ENCODE results near the gene DFFA. TPM values are rescaled to one million over a fixed set of nuclear protein-coding genes. Genes with fewer than 3 reads are reported as not detected.

The DFFA gene
- total and polyA plus RNA-seq, 9 of the 15 experiments (the other 6 are each of a cell fraction or from before 2014, with no cell fraction given), result 39.6 to 74.8 (median 59.2) TPM

DNA sequence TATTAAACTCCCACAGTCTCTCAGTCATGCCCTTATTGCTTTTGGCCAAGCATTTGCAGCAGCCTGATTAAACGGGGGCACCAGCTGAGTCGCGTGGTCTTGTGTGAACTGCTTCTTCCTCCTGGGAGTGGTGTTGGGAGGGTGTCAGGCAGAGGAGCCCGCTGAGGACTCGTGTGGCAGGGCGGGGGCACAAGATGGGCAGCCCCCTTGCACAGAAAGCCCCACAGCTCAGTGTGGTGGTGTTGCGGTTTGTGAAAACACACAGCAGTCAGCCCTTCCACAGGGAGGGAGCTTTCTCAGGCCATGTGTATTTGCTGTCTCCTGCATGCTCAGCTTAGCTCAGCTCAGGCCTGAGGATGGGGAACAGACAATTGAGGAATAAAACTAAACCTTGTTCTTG, 24.8 kb upstream of the DFFA start:
- Histone ChIP-seq H4K20me1 (replicated peaks; ENCODE audit: control insufficient read depth, insufficient read depth, low read length) (peaks cover 48% of the 10 kb centered on the region), H3K4me1 (replicated peaks in 1 of 2; ENCODE audit: control insufficient read depth in 2 of 2, insufficient read depth in 2 of 2, low read length in 2 of 2) (peaks cover 0 to 3% of the 10 kb centered on the region in 2 experiments; a peak in 2 of 5 replicates), H3K36me3 (ENCODE audit: control insufficient read depth, insufficient read depth, low read length) (peaks cover 32% of the 10 kb centered on the region), H3K4me3 (no peak overlapping the region), H2AFZ (ENCODE audit: low read depth, low read length) (no peak overlapping the region), H3K9ac (ENCODE audit: insufficient read depth in 1 of 2, low read depth in 2 of 2, low read length in 2 of 2) (no peak overlapping the region; a peak in 1 of 4 replicates), H3K4me2 (ENCODE audit: insufficient read depth, low read length) (no peak overlapping the region), H3K27me3 (ENCODE audit: control insufficient read depth in 2 of 2, insufficient read depth in 2 of 2, low read length in 2 of 2) (no peaks in the 10 kb centered on the region), H3K9me1 (ENCODE audit: control insufficient read depth, insufficient read depth, low read length) (no peaks in the 10 kb centered on the region), H3K27ac (ENCODE audit: extremely low read depth, low read depth, low read length) (no peak overlapping the region), H3K79me2 (ENCODE audit: control insufficient read depth, insufficient read depth, low read length) (peaks cover 88% of the 10 kb centered on the region), H3K9me3 (replicated peaks; ENCODE audit: control insufficient read depth, insufficient read depth, low read depth, low read length) (no peaks in the 10 kb centered on the region)
- in situ Hi-C loops (cut with MboI) (loop anchor here (5.0 kb wide), 1 partner anchor 120 kb away; no protein-coding TSS in a partner anchor), intact Hi-C loops (cut with micrococcal nuclease) (no loop called here)
- CTCF ChIA-PET (ENCODE audit: low intra/inter-chr PET ratio), result interaction anchor here (7.1 kb wide), 1 partner anchor 67 kb away, joined by 95 read pairs; the partner anchor contains the start of gene CENPS
- TF ChIP-seq ZNF699 (CRISPR knock-in tag; IDR thresholded peaks at IDR 0.05; ENCODE audit: insufficient replicate concordance) (no peak), EGR1 (conservative IDR thresholded peaks at IDR 0.05) (no peak), NCOA6 (IDR thresholded peaks at IDR 0.05) (no peak), CHD1 (IDR thresholded peaks at IDR 0.05; ENCODE audit: low read length) (no peak), PHF20 (IDR thresholded peaks at IDR 0.05; ENCODE audit: partially characterized antibody) (no peak), RAD21 (CRISPR knock-in tag; conservative IDR thresholded peaks at IDR 0.05 in 1 of 2, IDR thresholded peaks at IDR 0.05 in 1 of 2) (no peak), PHB2 (IDR thresholded peaks at IDR 0.05; ENCODE audit: low read depth) (no peak), KDM1A (IDR thresholded peaks at IDR 0.05) (no peak), ZNF165 (CRISPR knock-in tag; IDR thresholded peaks at IDR 0.05; ENCODE audit: borderline replicate concordance) (no peak), POLR2H (tag; IDR thresholded peaks at IDR 0.05; ENCODE audit: low read depth) (no peak), ZNF77 (CRISPR knock-in tag; IDR thresholded peaks at IDR 0.05) (no peak), HMG20A (CRISPR knock-in tag; conservative IDR thresholded peaks at IDR 0.05) (no peak)
- TF ChIP-seq, protein P1, sequence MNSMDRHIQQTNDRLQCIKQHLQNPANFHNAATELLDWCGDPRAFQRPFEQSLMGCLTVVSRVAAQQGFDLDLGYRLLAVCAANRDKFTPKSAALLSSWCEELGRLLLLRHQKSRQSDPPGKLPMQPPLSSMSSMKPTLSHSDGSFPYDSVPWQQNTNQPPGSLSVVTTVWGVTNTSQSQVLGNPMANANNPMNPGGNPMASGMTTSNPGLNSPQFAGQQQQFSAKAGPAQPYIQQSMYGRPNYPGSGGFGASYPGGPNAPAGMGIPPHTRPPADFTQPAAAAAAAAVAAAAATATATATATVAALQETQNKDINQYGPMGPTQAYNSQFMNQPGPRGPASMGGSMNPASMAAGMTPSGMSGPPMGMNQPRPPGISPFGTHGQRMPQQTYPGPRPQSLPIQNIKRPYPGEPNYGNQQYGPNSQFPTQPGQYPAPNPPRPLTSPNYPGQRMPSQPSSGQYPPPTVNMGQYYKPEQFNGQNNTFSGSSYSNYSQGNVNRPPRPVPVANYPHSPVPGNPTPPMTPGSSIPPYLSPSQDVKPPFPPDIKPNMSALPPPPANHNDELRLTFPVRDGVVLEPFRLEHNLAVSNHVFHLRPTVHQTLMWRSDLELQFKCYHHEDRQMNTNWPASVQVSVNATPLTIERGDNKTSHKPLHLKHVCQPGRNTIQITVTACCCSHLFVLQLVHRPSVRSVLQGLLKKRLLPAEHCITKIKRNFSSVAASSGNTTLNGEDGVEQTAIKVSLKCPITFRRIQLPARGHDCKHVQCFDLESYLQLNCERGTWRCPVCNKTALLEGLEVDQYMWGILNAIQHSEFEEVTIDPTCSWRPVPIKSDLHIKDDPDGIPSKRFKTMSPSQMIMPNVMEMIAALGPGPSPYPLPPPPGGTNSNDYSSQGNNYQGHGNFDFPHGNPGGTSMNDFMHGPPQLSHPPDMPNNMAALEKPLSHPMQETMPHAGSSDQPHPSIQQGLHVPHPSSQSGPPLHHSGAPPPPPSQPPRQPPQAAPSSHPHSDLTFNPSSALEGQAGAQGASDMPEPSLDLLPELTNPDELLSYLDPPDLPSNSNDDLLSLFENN (IDR thresholded peaks at IDR 0.05; ENCODE audit: low read depth in 2 of 2, low read length in 2 of 2), result no peak
- TF ChIP-seq, protein P2, sequence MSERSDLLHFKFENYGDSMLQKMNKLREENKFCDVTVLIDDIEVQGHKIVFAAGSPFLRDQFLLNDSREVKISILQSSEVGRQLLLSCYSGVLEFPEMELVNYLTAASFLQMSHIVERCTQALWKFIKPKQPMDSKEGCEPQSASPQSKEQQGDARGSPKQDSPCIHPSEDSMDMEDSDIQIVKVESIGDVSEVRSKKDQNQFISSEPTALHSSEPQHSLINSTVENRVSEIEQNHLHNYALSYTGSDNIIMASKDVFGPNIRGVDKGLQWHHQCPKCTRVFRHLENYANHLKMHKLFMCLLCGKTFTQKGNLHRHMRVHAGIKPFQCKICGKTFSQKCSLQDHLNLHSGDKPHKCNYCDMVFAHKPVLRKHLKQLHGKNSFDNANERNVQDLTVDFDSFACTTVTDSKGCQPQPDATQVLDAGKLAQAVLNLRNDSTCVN (CRISPR knock-in tag; IDR thresholded peaks at IDR 0.05), result no peak
- TF ChIP-seq, protein P3, sequence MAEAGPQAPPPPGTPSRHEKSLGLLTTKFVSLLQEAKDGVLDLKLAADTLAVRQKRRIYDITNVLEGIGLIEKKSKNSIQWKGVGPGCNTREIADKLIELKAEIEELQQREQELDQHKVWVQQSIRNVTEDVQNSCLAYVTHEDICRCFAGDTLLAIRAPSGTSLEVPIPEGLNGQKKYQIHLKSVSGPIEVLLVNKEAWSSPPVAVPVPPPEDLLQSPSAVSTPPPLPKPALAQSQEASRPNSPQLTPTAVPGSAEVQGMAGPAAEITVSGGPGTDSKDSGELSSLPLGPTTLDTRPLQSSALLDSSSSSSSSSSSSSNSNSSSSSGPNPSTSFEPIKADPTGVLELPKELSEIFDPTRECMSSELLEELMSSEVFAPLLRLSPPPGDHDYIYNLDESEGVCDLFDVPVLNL (CRISPR knock-in tag; IDR thresholded peaks at IDR 0.05; ENCODE audit: low read depth), result no peak
- FAIRE-seq (no peak), DNase-seq (ENCODE audit: extremely low read depth in 1 of 4, low spot score in 3 of 4) (no peak), ATAC-seq (no peak)
- WGBS (ENCODE audit: insufficient coverage, low coverage, missing lambda C conversion rate), result 94% methylated on average over 7 of the region's 7 CpGs
- POLR2A ChIA-PET, result interaction anchor here (0.5 kb wide), 1 partner anchor 446 kb away, joined by 3 read pairs; no protein-coding TSS in a partner anchor
- no TSS peak for BruUV-seq (replicated peaks)

Data from K562 (cell line).